GM12878 (cell line): Measurements from ENCODE around the gene CYB5R3. TPM values are rescaled to one million over a fixed set of nuclear protein-coding genes. Genes with fewer than 3 reads are reported as not detected.
A peak's percentile ranks its signal among the peaks of the same experiment; 100 is the strongest.

Experiments
- ATAC-seq: fragments of 200-7000 bp; cut with Tn5 transposase; 3 replicates; pipeline ENCODE4 v1.9.1; 2020; ENCODE audit warnings: mild to moderate bottlenecking, moderate library complexity
- BruUV-seq: library from RNA; stranded (reverse); fragments of 400-500 nt; replicated peaks from 2 replicates; lab custom pipeline; 2021; lab: Mats Ljungman, UMichigan
- CTCF ChIA-PET: fragments of 300-600 bp; sonication (Branson Sonifier 250); formaldehyde crosslinking; extraction: SDS; loops from one replicate; lab custom pipeline; 2021; ENCODE audit warnings: inconsistent platforms; lab: Yijun Ruan, JAX
- POLR2A ChIA-PET: fragments of 350-600 bp; formaldehyde crosslinking; extraction: SDS; loops from one replicate; lab custom pipeline; 2021; ENCODE audit warnings: inconsistent platforms; lab: Charles Lee
- RAD21 ChIA-PET: fragments of 300-600 bp; sonication (Branson Sonifier 250); formaldehyde crosslinking; loops from one replicate; lab custom pipeline; 2023; ENCODE audit warnings: antibody characterized with exemption; ENCODE audit not compliant: unreplicated experiment; lab: Charles Lee
- SMC1A ChIA-PET: fragments of 300-600 bp; sonication (Branson Sonifier 250); formaldehyde crosslinking; loops from one replicate; lab custom pipeline; 2023; ENCODE audit not compliant: unreplicated experiment, uncharacterized antibody; lab: Charles Lee
- DNase-seq: peaks from one replicate; pipeline ENCODE4 v3.0.0-alpha.2; 2011; ENCODE audit warnings: low read depth, low spot score
- FAIRE-seq: peaks from 3 replicates; lab custom pipeline; 2011; peaks lifted over from hg19 to GRCh38; lab: Jason Lieb, UNC
- H2AFZ ChIP-seq: 2 replicates; pipeline ENCODE4 v1.6.0; 2011; ENCODE audit warnings: low read depth, low read length, control low read depth; ENCODE audit not compliant: control insufficient read depth
- H3K27ac ChIP-seq: 2 replicates; pipeline ENCODE4 v1.5.1; 2011; ENCODE audit warnings: control low read depth; ENCODE audit not compliant: control insufficient read depth, insufficient read depth
- H3K27me3 ChIP-seq, 2 experiments: replicated peaks in 1 of 2; 2 replicates each; pipeline versions ENCODE4 v1.6.0 to v1.6.1; 2011; ENCODE audit warnings: low read length in 1 of 2; ENCODE audit not compliant: control insufficient read depth in 2 of 2, insufficient read depth in 2 of 2
- H3K36me3 ChIP-seq, 2 experiments: 2 replicates each; pipeline ENCODE4 v1.5.1; 2011; ENCODE audit warnings: low read length in 1 of 2; ENCODE audit not compliant: control insufficient read depth in 2 of 2, insufficient read depth in 2 of 2
- H3K4me1 ChIP-seq: 2 replicates; pipeline ENCODE4 v1.6.1; 2011; ENCODE audit warnings: mild to moderate bottlenecking, low read length, moderate library complexity, mixed read lengths; ENCODE audit not compliant: control insufficient read depth, insufficient read depth
- H3K4me2 ChIP-seq: 2 replicates; pipeline ENCODE4 v1.6.0; 2011; ENCODE audit warnings: control low read depth; ENCODE audit not compliant: control insufficient read depth, insufficient read depth
- H3K4me3 ChIP-seq: fragments of 200-600 bp; sonication (generic); 2 replicates; pipeline ENCODE4 v1.5.1; 2016
- H3K79me2 ChIP-seq: 2 replicates; pipeline ENCODE4 v1.6.0; 2011; ENCODE audit warnings: low read length; ENCODE audit not compliant: control insufficient read depth, insufficient read depth
- H3K9ac ChIP-seq: 2 replicates; pipeline ENCODE4 v1.8.0; 2011; ENCODE audit warnings: low read length, control low read depth, mixed read lengths; ENCODE audit not compliant: control insufficient read depth, insufficient read depth
- H3K9me3 ChIP-seq: replicated peaks from 3 replicates; pipeline ENCODE4 v1.5.1; 2011; ENCODE audit warnings: mild to moderate bottlenecking, low read length; ENCODE audit not compliant: control insufficient read depth, insufficient read depth
- H4K20me1 ChIP-seq: 2 replicates; pipeline ENCODE4 v1.6.0; 2011; ENCODE audit not compliant: control insufficient read depth, insufficient read depth
- ATF2 ChIP-seq: IDR thresholded peaks from 2 replicates; pipeline ENCODE4 v1.6.1; 2012; ENCODE audit warnings: low read length, inconsistent platforms
- CHD1 ChIP-seq: IDR thresholded peaks from 2 replicates; pipeline ENCODE4 v1.6.1; 2012; ENCODE audit warnings: low read depth, low read length, improper control_type of control experiment
- ETV6 ChIP-seq, 2 experiments: fragments of 450-650 bp in 1 of 2; IDR thresholded peaks in 1 of 2; conservative IDR thresholded peaks in 1 of 2; 2 replicates each; pipeline ENCODE4 v1.6.1; 2014; ENCODE audit warnings: antibody characterized with exemption in 1 of 2, borderline replicate concordance in 1 of 2, low read depth in 1 of 2, mild to moderate bottlenecking in 1 of 2, moderate library complexity in 1 of 2
- EZH2 ChIP-seq: IDR thresholded peaks from 2 replicates; pipeline ENCODE4 v1.6.1; 2012; ENCODE audit warnings: low read depth, mild to moderate bottlenecking, control low read depth, inconsistent platforms, low read length, borderline replicate concordance; ENCODE audit not compliant: control insufficient read depth
- FOXK2 ChIP-seq: fragments of 450-650 bp; IDR thresholded peaks from 2 replicates; pipeline ENCODE4 v1.6.1; 2017; ENCODE audit warnings: mild to moderate bottlenecking, moderate library complexity
- JUND ChIP-seq: IDR thresholded peaks from 2 replicates; pipeline ENCODE4 v1.6.1; 2012; ENCODE audit warnings: low read depth, mild to moderate bottlenecking, low read length, improper control_type of control experiment, moderate library complexity
- MEF2B ChIP-seq: fragments of 450-650 bp; IDR thresholded peaks from 2 replicates; pipeline ENCODE4 v1.6.1; 2018; ENCODE audit warnings: mild to moderate bottlenecking, moderate library complexity; ENCODE audit not compliant: partially characterized antibody, poor library complexity, severe bottlenecking
- MXI1 ChIP-seq: fragments of 150-350 bp; IDR thresholded peaks from 2 replicates; pipeline ENCODE4 v1.6.1; 2011; ENCODE audit warnings: low read depth, mild to moderate bottlenecking, inconsistent platforms, low read length, improper control_type of control experiment
- MYB ChIP-seq: fragments of 150-350 bp; IDR thresholded peaks from 2 replicates; pipeline ENCODE4 v1.6.1; 2014; ENCODE audit warnings: mild to moderate bottlenecking, low read depth, low read length, borderline replicate concordance
- MYC ChIP-seq: IDR thresholded peaks from 2 replicates; pipeline ENCODE4 v1.6.1; 2011; ENCODE audit warnings: mild to moderate bottlenecking, low read length, moderate library complexity, inconsistent platforms; ENCODE audit not compliant: insufficient read depth, insufficient replicate concordance, insufficient read length, severe bottlenecking
- NBN ChIP-seq: fragments of 450-650 bp; IDR thresholded peaks from 2 replicates; pipeline ENCODE4 v1.6.1; 2016
- PAX5 ChIP-seq: IDR thresholded peaks from 2 replicates; pipeline ENCODE4 v1.6.1; 2011; ENCODE audit warnings: low read depth, low read length, borderline replicate concordance
- RBBP5 ChIP-seq: fragments of 200-600 bp; sonication (generic); conservative IDR thresholded peaks from 2 replicates; pipeline ENCODE4 v1.6.1; 2016
- SIN3A ChIP-seq: IDR thresholded peaks from 2 replicates; pipeline ENCODE4 v1.6.1; 2012; ENCODE audit warnings: low read depth, low read length, improper control_type of control experiment
- SIX5 ChIP-seq: IDR thresholded peaks from 2 replicates; pipeline ENCODE4 v1.6.1; 2011; ENCODE audit warnings: mild to moderate bottlenecking, low read depth, low read length, moderate library complexity; ENCODE audit not compliant: severe bottlenecking
- SREBF1 ChIP-seq: IDR thresholded peaks from 2 replicates; pipeline ENCODE4 v1.6.1; 2012; ENCODE audit warnings: mild to moderate bottlenecking, low read length
- TCF12 ChIP-seq: IDR thresholded peaks from 2 replicates; pipeline ENCODE4 v1.6.1; 2011; ENCODE audit warnings: low read depth, mild to moderate bottlenecking, low read length
- WRNIP1 ChIP-seq: IDR thresholded peaks from 2 replicates; pipeline ENCODE4 v1.6.1; 2011; ENCODE audit warnings: low read depth, low read length, improper control_type of control experiment, borderline replicate concordance
- ZNF217 ChIP-seq: fragments of 450-650 bp; IDR thresholded peaks from 2 replicates; pipeline ENCODE4 v1.6.1; 2017; ENCODE audit warnings: antibody characterized with exemption, mild to moderate bottlenecking
- ZNF274 ChIP-seq: IDR thresholded peaks from one replicate; pipeline ENCODE4 v1.8.0; 2011; ENCODE audit not compliant: insufficient read length, insufficient read depth
- ZNF384 ChIP-seq: IDR thresholded peaks from 2 replicates; pipeline ENCODE4 v1.6.1; 2012; ENCODE audit warnings: low read depth, mild to moderate bottlenecking, low read length, improper control_type of control experiment, borderline replicate concordance
- ZNF622 ChIP-seq: fragments of 450-650 bp; IDR thresholded peaks from 2 replicates; pipeline ENCODE4 v1.6.1; 2017; ENCODE audit warnings: mild to moderate bottlenecking, inconsistent platforms
- WGBS: methylation state at CpG from one replicate; pipeline ENCODE4 v1.1.6; 2016; ENCODE audit warnings: low lambda C conversion rate; ENCODE audit not compliant: insufficient replicate concordance, insufficient coverage; ENCODE audit errors: missing lambda C conversion rate; 5-methylcytosine and 5-hydroxymethylcytosine counted together
- in situ Hi-C: fragments of 300-500 bp; cut with MboI; formaldehyde crosslinking; loops from 9 replicates; pipeline ENCODE4 v1.14.3; 2018; ENCODE audit warnings: mixed read lengths
- intact Hi-C: fragments of 100-400 bp; cut with micrococcal nuclease; formaldehyde crosslinking; loops from one replicate; pipeline ENCODE4 v1.14.2; 2022; ENCODE audit not compliant: unreplicated experiment
- polyA plus RNA-seq, 11 experiments: library from polyadenylated mRNA; depleted of rRNA in 4 of 11; unstranded in 6 of 11; stranded (reverse) in 5 of 11; fragments of >200 nt; fragmentation: Nextera tagmentation in 4 of 11; fragmentation: Illumina TruSeq in 1 of 11; extraction: Ambion mirVana in 4 of 11; extraction: Trizol in 1 of 11; gene quantifications; 1 replicate in 1 of 11; 2 replicates in 10 of 11; pipeline versions ENCODE4 v1.2.1 to v1.2.3, GENCODE V29; 2011 to 2016; ENCODE audit warnings: inconsistent platforms in 2 of 11, missing spikeins in 2 of 11, low read depth in 1 of 11
- total RNA-seq, 4 experiments: library from RNA; depleted of rRNA in 3 of 4; stranded (reverse); fragments of >200 nt in 3 of 4; fragmentation: Illumina TruSeq in 1 of 4; extraction: Trizol in 1 of 4; gene quantifications; 2 replicates each; pipeline versions ENCODE4 v1.2.1 to v1.2.3, GENCODE V29; 2013 to 2021

The CYB5R3 gene
- total and polyA plus RNA-seq, 10 of the 15 experiments (the other 5 are each of a cell fraction or from before 2014, with no cell fraction given), result 2.0 to 119 (median 67.8) TPM

GRCh38 chr22:42615092-42615859 lies 33.9 kb downstream of the CYB5R3 start:
- peaks cover 40% of the 10 kb centered on the region for H3K79me2 ChIP-seq
- no peaks in the 10 kb centered on the region for H3K27me3 ChIP-seq
- H3K36me3 ChIP-seq, result peaks cover 3 to 12% of the 10 kb centered on the region in 2 experiments; a peak in 3 of 4 replicates
- in situ Hi-C loops, result no loop called here
- ChIA-PET RAD21 (interaction anchor here (0.6 to 1.7 kb wide), 5 partner anchors 27 to 307 kb away, joined by 3 to 6 read pairs (median 4); partner anchors contain the start of gene CYB5R3), POLR2A (interaction anchor here (0.5 to 2.1 kb wide), 9 partner anchors 27 to 995 kb away, joined by 3 to 7 read pairs (median 3); partner anchors contain the start of gene CYB5R3), SMC1A (interaction anchor here (0.7 to 1.6 kb wide), 2 partner anchors 40 to 94 kb away, joined by 3 to 6 read pairs; no protein-coding TSS in a partner anchor), CTCF (interaction anchor here (0.6 to 2.0 kb wide), 6 partner anchors 51 to 744 kb away, joined by 3 to 7 read pairs (median 3); no protein-coding TSS in a partner anchor)
- peak overlapping the region; percentile 43; the same call in 1 of the 2 replicates for H3K4me3 ChIP-seq
- H2AFZ ChIP-seq, result peak overlapping the region; percentile 92
- peaks cover 9% of the 10 kb centered on the region; the same call in 1 of the 2 replicates for H4K20me1 ChIP-seq
- under 1% methylated on average over 35 of the region's 35 CpGs for WGBS
- H3K9ac ChIP-seq, result peak overlapping the region; percentile 98
- H3K9me3 ChIP-seq, result no peaks in the 10 kb centered on the region
- intact Hi-C loops, result loop anchor here (2.0 to 10.0 kb wide), 2 partner anchors 34 to 520 kb away; partner anchors contain the start of genes CYB5R3 and NDUFA6
- peak; percentile 86 for ATAC-seq
- H3K4me1 ChIP-seq, result peaks cover 17% of the 10 kb centered on the region
- peak overlapping the region; percentile 84 for H3K4me2 ChIP-seq
- BruUV-seq, result TSS peak; percentile 100
- peak overlapping the region; percentile 100 for H3K27ac ChIP-seq
- FAIRE-seq, result no peak
- peak; percentile 98 for DNase-seq
- TF ChIP-seq WRNIP1 (peak; percentile 99; the same call in 1 of the 2 replicates), NBN (peak; percentile 99), PAX5 (peak; percentile 94), ZNF384 (peak; percentile 66; the same call in 1 of the 2 replicates), MYB (peak; percentile 91), SIN3A (no peak), SREBF1 (no peak), ZNF274 (no peak), TCF12 (peak; percentile 95), EZH2 (0 out of 2 replicates have a peak, but pooled peaks have one; percentile 20), ZNF217 (0 out of 2 replicates have a peak, but pooled peaks have one; percentile 15), ZNF622 (no peak), CHD1 (no peak), SIX5 (peak; percentile 40), ETV6 (conservative IDR thresholded peaks at IDR 0.05 in 1 of 2, IDR thresholded peaks at IDR 0.05 in 1 of 2; ENCODE audit: borderline replicate concordance in 1 of 2, low read depth in 1 of 2) (peak in 1 of 2 experiments; percentile 89; a peak in 2 of 4 replicates), MXI1 (peak; percentile 27; the same call in 1 of the 2 replicates), MEF2B (no peak), RBBP5 (no peak), ATF2 (peak; percentile 100), MYC (no peak), JUND (no peak), FOXK2 (peak; percentile 72)
